Motor neuron (in vitro differentiated cells): ENCODE results near the gene KCNK7. TPM values are rescaled to one million over a fixed set of nuclear protein-coding genes. Genes with fewer than 3 reads are reported as not detected.

Source experiments
- ATAC-seq, 8 experiments: fragments of 200-7000 bp; cut with Tn5 transposase; replicated peaks in 6 of 8; 2 replicates each; pipeline ENCODE4 v1.8.0; 2021; ENCODE audit warnings: mild to moderate bottlenecking in 8 of 8, moderate library complexity in 8 of 8
- H3K27ac ChIP-seq, 2 donors: fragments of 250-450 bp; sonication (Bioruptor Pico); 2 replicates each; pipeline ENCODE4 v1.9.0; 2021; ENCODE audit warnings: antibody characterized with exemption in 2 of 2, mild to moderate bottlenecking in 2 of 2, moderate library complexity in 1 of 2
- H3K4me1 ChIP-seq, 2 donors: fragments of 250-450 bp; sonication (Bioruptor Pico); replicated peaks in 1 of 2; 2 replicates each; pipeline ENCODE4 v1.6.1; 2021; ENCODE audit warnings: antibody characterized with exemption in 2 of 2, mild to moderate bottlenecking in 2 of 2, moderate library complexity in 1 of 2
- H3K4me3 ChIP-seq, 5 donors: fragments of 250-450 bp; sonication (Bioruptor Pico); 2 replicates each; pipeline ENCODE4 v1.9.0; 2021; ENCODE audit warnings: antibody characterized with exemption in 5 of 5, mild to moderate bottlenecking in 5 of 5, moderate library complexity in 4 of 5
- WGBS, 10 experiments: fragments of 450-650 bp; shearing (Covaris generic); methylation state at CpG; one replicate each; pipeline ENCODE4 v1.0.0; 2022; 5-methylcytosine and 5-hydroxymethylcytosine counted together
- in situ Hi-C, 9 experiments: fragments of 400-800 bp; cut with MboI; loops; one replicate each; pipeline ENCODE4 v1.15.0; 2021; ENCODE audit warnings: low sequenced_read_pairs in 9 of 9, low pct_unique_long_range_greater_than_20kb in 2 of 9; ENCODE audit not compliant: unreplicated experiment in 9 of 9
- total RNA-seq, 8 experiments: library from RNA; unstranded; fragments of 300-600 nt; gene quantifications; 2 replicates each; pipeline versions ENCODE4 v1.2.3 to v1.2.4, GENCODE V29; 2022

The KCNK7 gene
- total RNA-seq, 8 experiments from 2014 or later, result 0.18 to 1.9 (median 0.38) TPM; not detected in 1

- 60 to 89% (median 80%) methylated on average over 1 to 3 of the region's 3 CpGs; no CpG with 5 or more reads in 7 of the 10 experiments for WGBS, 10 experiments
- Histone ChIP-seq H3K27ac (no peak overlapping the region), H3K4me3 (no peak overlapping the region), H3K4me1 (peaks cover 2 to 18% of the 10 kb centered on the region in 2 donors)
- no peak for ATAC-seq
- in situ Hi-C loops, result no loop called here
Observed at GRCh38 chr11:65548395-65548794, 47.2 kb downstream of the KCNK7 start.

GRCh38 chr11:65547446-65548125 is 48.0 kb downstream of the KCNK7 start:
- 33 to 80% (median 45%) methylated on average over 1 to 8 of the region's 52 CpGs; no CpG with 5 or more reads in 7 of the 10 experiments for WGBS, 10 experiments
- in situ Hi-C loops, result no loop called here
- H3K4me3 ChIP-seq, result no peak overlapping the region

GRCh38 chr11:65546217-65546958 is 49.2 kb downstream of the KCNK7 start:
- in situ Hi-C loops, result no loop called here
- 1 to 80% (median 13%) methylated on average over 1 to 22 of the region's 64 CpGs; no CpG with 5 or more reads in 7 of the 10 experiments for WGBS, 10 experiments

More at GRCh38 chr11:65547446-65548125, 48.0 kb downstream of the KCNK7 start:
- peak in 1 of 8 experiments; percentile 4 for ATAC-seq
- Histone ChIP-seq H3K27ac (no peak overlapping the region), H3K4me1 (peaks cover 0 to 12% of the 10 kb centered on the region in 2 donors)

GRCh38 chr11:65545853-65546216 is 49.8 kb downstream of the KCNK7 start:
- H3K4me3 ChIP-seq, result peak overlapping the region in 2 of 5 donors; percentile 28 to 31
- 0 to 94% (median 60%) methylated on average over 1 to 4 of the region's 4 CpGs; no CpG with 5 or more reads in 3 of the 10 experiments for WGBS, 10 experiments
- in situ Hi-C loops, result no loop called here
- peak in 5 of 8 experiments; percentile 1 to 6 (median 1) for ATAC-seq
- H3K27ac ChIP-seq, result no peak overlapping the region
- peaks cover 0 to 12% of the 10 kb centered on the region in 2 donors for H3K4me1 ChIP-seq

More at GRCh38 chr11:65546217-65546958, 49.2 kb downstream of the KCNK7 start:
- peak overlapping the region; percentile 21 to 31 (median 25) for H3K4me3 ChIP-seq
- no peak overlapping the region for H3K27ac ChIP-seq
- peaks cover 0 to 12% of the 10 kb centered on the region in 2 donors for H3K4me1 ChIP-seq
- ATAC-seq, result peak in 6 of 8 experiments; percentile 15 to 85 (median 81)

Other genes starting within 250 kb of the KCNK7 start
- 1 to 10 TPM in 5 of 8 experiments, under 1 TPM in 2, not detected in 1; 0.28 to 5.8 (median 4.2) TPM for gene TIGD3, start 241.0 kb downstream of the KCNK7 start, total RNA-seq
- 10 to 100 TPM in 1 of 8 experiments, 1 to 10 TPM in 4, under 1 TPM in 3; 0.11 to 10.0 (median 1.9) TPM for gene SLC25A45, start 213.2 kb downstream of the KCNK7 start, total RNA-seq
- 10 to 100 TPM in 4 of 8 experiments, 1 to 10 TPM in 4; 3.1 to 28.2 (median 11.0) TPM for gene FRMD8, start 209.2 kb downstream of the KCNK7 start, total RNA-seq
- 1,000 to 10,000 TPM in 2 of 8 experiments, 100 to 1,000 TPM in 1, 10 to 100 TPM in 5; 10.9 to 1,983 (median 59.7) TPM for gene NEAT1, start 173.0 kb downstream of the KCNK7 start, total RNA-seq
- over 10,000 TPM in 4 of 8 experiments, 1,000 to 10,000 TPM in 4; 4,364 to 49,781 (median 11,043) TPM for gene MALAT1, start 96.8 kb downstream of the KCNK7 start, total RNA-seq
- gene SCYL1, start 70.7 kb downstream of the KCNK7 start, total RNA-seq, result 100 to 1,000 TPM in 1 of 8 experiments, 10 to 100 TPM in 7; 39.2 to 119 (median 57.7) TPM
- 10 to 100 TPM in 4 of 8 experiments, 1 to 10 TPM in 4; 1.5 to 69.9 (median 25.5) TPM for gene LTBP3, start 37.4 kb downstream of the KCNK7 start, total RNA-seq
- gene ZNRD2, start 25.3 kb downstream of the KCNK7 start, total RNA-seq, result 10 to 100 TPM; 37.4 to 74.2 (median 55.0) TPM
- 10 to 100 TPM; 18.6 to 63.4 (median 28.8) TPM for gene FAM89B, start 23.3 kb downstream of the KCNK7 start, total RNA-seq
- gene EHBP1L1, start 19.7 kb downstream of the KCNK7 start, total RNA-seq, result 10 to 100 TPM in 3 of 8 experiments, 1 to 10 TPM in 5; 1.5 to 44.6 (median 5.5) TPM
- 10 to 100 TPM in 7 of 8 experiments, 1 to 10 TPM in 1; 7.3 to 33.0 (median 15.9) TPM for gene MAP3K11, start 18.4 kb upstream of the KCNK7 start, total RNA-seq
- gene PCNX3, start 20.0 kb upstream of the KCNK7 start, total RNA-seq, result 10 to 100 TPM; 12.0 to 52.7 (median 19.5) TPM
- 10 to 100 TPM in 3 of 8 experiments, 1 to 10 TPM in 5; 4.8 to 16.1 (median 8.0) TPM for gene SIPA1, start 42.3 kb upstream of the KCNK7 start, total RNA-seq
- 10 to 100 TPM; 16.7 to 56.1 (median 32.2) TPM for gene RELA, start 67.1 kb upstream of the KCNK7 start, total RNA-seq
- gene KAT5, start 116.5 kb upstream of the KCNK7 start, total RNA-seq, result 10 to 100 TPM; 33.4 to 66.8 (median 48.6) TPM
- 10 to 100 TPM; 12.7 to 80.0 (median 25.4) TPM for gene RNASEH2C, start 125.0 kb upstream of the KCNK7 start, total RNA-seq
- gene AP5B1, start 185.2 kb upstream of the KCNK7 start, total RNA-seq, result 10 to 100 TPM in 1 of 8 experiments, 1 to 10 TPM in 7; 2.7 to 12.9 (median 4.8) TPM
- gene OVOL1, start 191.3 kb upstream of the KCNK7 start, total RNA-seq, result under 1 TPM in 5 of 8 experiments, not detected in 3; 0.05 to 0.85 (median 0.21) TPM
- gene SNX32, start 238.2 kb upstream of the KCNK7 start, total RNA-seq, result 1 to 10 TPM; 1.5 to 6.7 (median 4.2) TPM